GM12891 (cell line): ENCODE measurements around the gene ZBTB42.
"Not testable (repeated sequence)": the region's sequence is repeated elsewhere in the genome, so short reads cannot be mapped to it uniquely, and the experiment has no call there.

Source experiments
- DNase-seq: peaks from one replicate; pipeline ENCODE4 v3.0.0; 2011; ENCODE audit warnings: low spot score; ENCODE audit not compliant: insufficient read length
- FAIRE-seq: peaks from 2 replicates; lab custom pipeline; 2011; peaks lifted over from hg19 to GRCh38; lab: Jason Lieb, UNC
- PAX5 ChIP-seq: IDR thresholded peaks from 2 replicates; pipeline ENCODE4 v1.6.1; 2011; ENCODE audit warnings: low read length, moderate library complexity, mild to moderate bottlenecking; ENCODE audit not compliant: insufficient read depth, severe bottlenecking
- POLR2A ChIP-seq: IDR thresholded peaks from 2 replicates; pipeline ENCODE4 v1.6.1; 2011; ENCODE audit warnings: low read depth, low read length, control low read depth
- POLR2AphosphoS5 ChIP-seq: IDR thresholded peaks from 2 replicates; pipeline ENCODE4 v1.6.1; 2011; ENCODE audit warnings: low read depth, low read length, control low read depth
- POU2F2 ChIP-seq: IDR thresholded peaks from 2 replicates; pipeline ENCODE4 v1.6.1; 2011; ENCODE audit warnings: low read depth, mild to moderate bottlenecking, control low read depth, low read length, moderate library complexity
- SPI1 ChIP-seq: IDR thresholded peaks from 2 replicates; pipeline ENCODE4 v1.6.1; 2011; ENCODE audit warnings: low read depth, low read length, control low read depth
- TAF1 ChIP-seq: IDR thresholded peaks from 2 replicates; pipeline ENCODE4 v1.6.1; 2011; ENCODE audit warnings: low read depth, low read length, control low read depth

The ZBTB42 gene

DNA sequence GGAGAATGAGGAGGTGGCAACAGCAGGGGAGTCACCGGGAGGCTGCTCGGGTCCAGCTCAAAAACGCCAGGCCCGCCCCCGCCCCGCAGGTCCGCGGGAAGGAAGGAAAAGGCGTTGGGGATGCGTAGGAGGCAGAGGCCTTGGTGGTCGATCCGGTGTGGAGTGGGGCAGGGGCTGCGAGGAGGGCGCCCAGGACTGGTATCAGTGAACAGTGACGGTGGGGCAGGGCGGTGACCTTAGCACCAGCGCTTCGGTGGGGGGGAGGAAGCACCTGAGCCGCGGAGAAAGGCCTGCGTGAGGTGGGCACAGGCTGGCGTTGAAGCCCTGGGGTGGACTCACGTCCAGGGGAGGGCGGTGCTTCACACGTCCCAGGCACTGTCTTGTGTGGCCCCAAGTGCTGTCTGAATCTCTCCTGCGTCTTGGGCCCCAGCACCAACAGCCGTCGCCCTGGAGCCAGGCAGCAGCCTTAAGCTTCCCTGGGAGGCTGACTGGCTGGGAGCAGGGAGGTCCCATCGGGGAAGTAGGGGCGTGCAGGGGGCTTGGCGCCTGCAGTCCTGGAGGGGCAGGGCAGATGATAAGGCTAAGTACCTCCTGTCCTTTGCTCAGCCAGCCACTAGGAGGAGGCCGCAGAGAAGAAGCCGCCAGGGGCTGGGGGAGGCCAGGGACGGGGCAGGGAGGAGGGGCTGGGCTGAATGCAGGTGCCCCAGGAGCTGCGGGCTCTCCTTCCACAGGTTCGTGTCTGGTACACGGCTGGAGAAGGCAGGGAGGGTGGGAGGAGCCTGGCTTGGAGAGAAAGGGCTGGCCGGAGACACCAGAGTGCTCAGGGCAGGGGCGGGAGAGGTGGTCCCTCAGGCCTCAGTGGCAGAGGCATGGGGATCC is 26.5 kb downstream of the ZBTB42 start:
- FAIRE-seq (peak; percentile 47), DNase-seq (peak; percentile 70)
- TF ChIP-seq PAX5 (no peak), SPI1 (no peak), TAF1 (no peak), POLR2A (no peak), POLR2AphosphoS5 (no peak), POU2F2 (no peak)

DNA sequence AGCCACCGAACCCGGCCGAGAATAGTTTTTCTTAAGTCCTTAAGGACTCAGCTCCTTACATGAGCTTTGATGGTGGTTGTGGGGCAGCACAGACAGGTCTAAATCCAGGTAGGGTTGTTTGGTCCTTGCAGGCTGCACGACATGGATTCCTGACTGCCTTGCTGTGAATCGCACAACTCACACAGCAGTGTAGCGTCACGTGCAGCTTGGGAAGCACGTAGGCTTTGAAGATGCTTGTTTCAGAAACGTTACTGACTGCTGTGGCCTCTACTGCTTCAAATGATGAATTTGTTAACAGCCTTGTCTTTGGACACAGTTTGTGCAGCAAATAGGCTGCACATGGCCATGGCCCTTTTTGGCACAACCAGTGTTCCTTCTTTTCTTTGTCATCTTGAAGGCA is 29.9 kb downstream of the ZBTB42 start:
- DNase-seq (no peak), FAIRE-seq (no peak)
- no peak for TF ChIP-seq PAX5
- TF ChIP-seq POU2F2 = no peak
- TF ChIP-seq TAF1 = no peak
- TF ChIP-seq POLR2A = no peak
- TF ChIP-seq POLR2AphosphoS5 = no peak
- no peak for TF ChIP-seq SPI1

- not testable (repeated sequence) for DNase-seq, FAIRE-seq
These were observed 35.5 kb downstream of the ZBTB42 start for GRCh38 chr14:104836171-104836935.

DNA sequence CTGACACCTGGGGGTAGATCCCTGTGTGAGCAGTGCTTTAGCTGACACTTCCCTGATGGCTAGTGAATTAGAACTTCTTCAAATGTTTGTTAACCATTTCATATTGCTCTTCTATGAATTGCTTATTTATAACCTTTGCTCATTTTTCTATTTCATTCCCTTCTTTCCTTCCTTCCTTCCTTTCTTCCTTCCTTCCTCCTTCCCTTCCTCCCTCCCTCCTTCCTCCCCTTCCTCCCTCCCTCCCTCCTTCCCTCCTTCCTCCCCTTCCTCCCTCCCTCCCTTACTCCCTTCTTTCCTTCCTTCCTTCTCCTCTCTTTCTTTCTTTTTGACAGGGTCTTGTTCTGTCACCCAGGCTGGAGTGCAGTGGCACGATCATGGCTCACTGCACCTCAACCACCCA is 40.8 kb downstream of the ZBTB42 start:
- TF ChIP-seq TAF1 = no peak
- no peak for TF ChIP-seq POLR2A
- no peak for TF ChIP-seq SPI1
- TF ChIP-seq POU2F2 = no peak
- no peak for TF ChIP-seq POLR2AphosphoS5
- FAIRE-seq (no peak), DNase-seq (no peak)

DNA sequence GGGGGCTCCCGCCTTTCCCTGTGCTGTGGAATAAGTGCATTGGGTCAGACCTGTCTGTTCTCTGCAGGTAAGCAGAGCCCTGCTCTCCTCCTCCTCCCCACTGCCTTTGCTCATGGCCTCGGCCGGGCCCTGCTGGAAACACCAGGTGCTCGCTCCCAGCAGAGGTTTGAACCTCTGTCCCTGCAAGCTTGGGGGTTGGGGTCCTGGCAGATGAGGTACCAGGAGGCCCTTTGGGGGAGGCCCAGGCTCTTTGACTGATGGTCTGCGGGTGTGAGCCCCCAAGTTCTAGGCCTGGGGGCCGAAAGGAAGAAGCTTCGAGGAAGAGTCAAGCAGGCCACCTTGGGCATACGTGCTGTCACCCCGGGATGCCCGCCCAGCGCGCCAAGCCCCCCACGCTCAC is 42.1 kb downstream of the ZBTB42 start:
- FAIRE-seq (no peak), DNase-seq (no peak)
- TF ChIP-seq TAF1 (no peak), POLR2A (no peak), POU2F2 (no peak), POLR2AphosphoS5 (no peak), SPI1 (no peak), PAX5 (no peak)

DNA sequence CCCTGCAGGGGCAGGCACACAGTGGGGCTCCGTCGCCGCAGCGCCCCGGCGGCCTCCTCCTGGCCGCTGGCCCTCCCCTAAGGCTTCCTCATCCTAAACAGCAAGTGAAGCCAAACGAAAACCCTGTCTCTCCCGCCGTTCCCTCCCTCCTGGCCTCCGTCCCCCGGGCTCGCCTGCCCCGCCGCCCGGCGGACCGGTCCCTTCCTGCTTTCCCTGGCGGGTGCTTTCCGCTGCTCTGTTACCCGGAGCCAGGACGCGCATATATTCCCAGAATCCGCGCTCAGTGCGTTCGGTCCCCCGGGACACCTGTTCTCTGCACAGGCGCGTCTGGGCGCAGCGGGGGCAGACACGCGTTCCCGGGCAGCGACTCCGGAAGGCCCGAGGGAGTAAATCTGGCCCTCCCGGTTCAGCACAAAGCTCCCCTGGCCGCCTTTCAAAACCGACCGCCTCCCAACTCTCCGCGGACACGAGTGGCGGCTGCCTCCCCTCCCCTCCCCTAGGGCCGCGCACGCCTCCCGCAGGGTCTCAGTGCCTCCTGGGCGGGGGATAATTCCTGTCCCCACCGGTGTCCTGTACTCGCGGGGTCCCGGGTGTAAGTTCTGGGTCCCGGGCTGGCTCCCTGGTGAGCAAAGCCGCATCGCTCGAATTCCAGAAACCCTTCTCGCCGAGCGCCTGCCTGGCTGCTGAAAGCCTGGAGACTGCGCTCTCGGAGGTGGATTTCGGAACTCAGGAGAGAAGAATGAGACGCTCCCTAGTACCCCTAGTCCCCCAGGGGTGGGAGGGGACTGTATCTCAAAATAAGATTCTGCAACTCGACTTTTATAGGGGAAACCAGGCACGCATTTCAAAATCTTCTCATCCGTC is 42.8 kb downstream of the ZBTB42 start:
- no peak for FAIRE-seq
- TF ChIP-seq POU2F2 (no peak), SPI1 (no peak), PAX5 (no peak), POLR2A (no peak), TAF1 (no peak), POLR2AphosphoS5 (no peak)
- no peak for DNase-seq

DNA sequence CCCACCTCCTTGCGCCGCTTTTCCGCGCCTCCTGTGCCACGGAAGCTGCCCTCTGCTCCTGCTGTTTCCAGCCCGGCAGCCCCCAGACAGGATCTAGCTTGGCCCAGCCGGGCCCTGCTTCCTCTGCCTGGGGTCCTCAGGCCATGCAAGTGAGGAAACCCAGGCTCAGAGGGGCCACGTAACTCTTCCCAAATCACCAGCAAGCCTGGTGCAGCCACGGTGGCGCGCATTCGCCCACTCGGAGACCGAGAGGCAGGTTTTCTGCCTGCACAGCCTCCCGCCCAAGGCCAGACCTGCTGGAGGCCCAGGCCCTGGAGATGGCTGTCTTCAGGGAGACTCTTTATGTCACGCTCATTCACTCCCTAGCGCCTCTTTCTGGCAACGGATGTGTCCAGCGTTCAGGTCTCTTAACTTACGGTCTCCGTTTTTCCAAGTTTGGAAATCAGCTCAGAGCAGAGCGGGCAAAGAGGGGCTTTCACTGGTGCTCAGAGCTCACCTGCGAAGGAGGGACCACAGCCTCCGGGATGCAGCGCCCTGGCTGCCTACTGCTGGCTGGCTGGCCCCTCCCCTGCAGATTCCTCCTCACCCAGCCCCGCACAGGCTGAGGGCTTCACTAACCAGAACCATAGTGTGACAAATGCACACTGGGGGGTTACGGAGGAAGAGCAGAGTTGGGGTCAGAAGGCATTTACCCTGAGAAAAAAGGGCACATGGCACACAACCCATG is 43.6 kb downstream of the ZBTB42 start:
- no peak for TF ChIP-seq POLR2AphosphoS5
- no peak for TF ChIP-seq POU2F2
- no peak for TF ChIP-seq POLR2A
- no peak for FAIRE-seq
- no peak for DNase-seq

- TF ChIP-seq POLR2A (no peak), PAX5 (no peak), POLR2AphosphoS5 (no peak), SPI1 (no peak), POU2F2 (no peak), TAF1 (no peak)
- no peak for DNase-seq
- FAIRE-seq = no peak
These were observed 44.2 kb downstream of the ZBTB42 start for GRCh38 chr14:104845033-104845666.
